ENCODE data around the gene GPHN. TPM values are rescaled to one million over a fixed set of nuclear protein-coding genes. Genes with fewer than 3 reads are reported as not detected.
"Not testable (repeated sequence)": the region's sequence is repeated elsewhere in the genome, so short reads cannot be mapped to it uniquely, and the experiment has no call there.

GPHN gene
- total RNA-seq, 1 experiment from 2014 or later, result 4.1 TPM

GRCh38 chr14:66587753-66588152 lies 79.8 kb downstream of the GPHN start:
- H3K79me2 ChIP-seq (ENCODE audit: low read length); H3K4me1 ChIP-seq (ENCODE audit: low read length); H3K27me3 ChIP-seq (ENCODE audit: low read length); H3K9ac ChIP-seq (ENCODE audit: low read length); H2AFZ ChIP-seq (ENCODE audit: low read length); H3K4me2 ChIP-seq (ENCODE audit: low read depth, low read length, poor library complexity, severe bottlenecking); H4K20me1 ChIP-seq (ENCODE audit: insufficient read depth, low read depth, low read length); H3K9me2 ChIP-seq (replicated peaks; ENCODE audit: insufficient read depth, low read length); H3K36me3 ChIP-seq (ENCODE audit: insufficient read depth, low read length); H3K27ac ChIP-seq (ENCODE audit: low read length); H3K4me3 ChIP-seq (ENCODE audit: low read length); H3K9me3 ChIP-seq (ENCODE audit: low read length); DNase-seq: not testable (repeated sequence)

DNA sequence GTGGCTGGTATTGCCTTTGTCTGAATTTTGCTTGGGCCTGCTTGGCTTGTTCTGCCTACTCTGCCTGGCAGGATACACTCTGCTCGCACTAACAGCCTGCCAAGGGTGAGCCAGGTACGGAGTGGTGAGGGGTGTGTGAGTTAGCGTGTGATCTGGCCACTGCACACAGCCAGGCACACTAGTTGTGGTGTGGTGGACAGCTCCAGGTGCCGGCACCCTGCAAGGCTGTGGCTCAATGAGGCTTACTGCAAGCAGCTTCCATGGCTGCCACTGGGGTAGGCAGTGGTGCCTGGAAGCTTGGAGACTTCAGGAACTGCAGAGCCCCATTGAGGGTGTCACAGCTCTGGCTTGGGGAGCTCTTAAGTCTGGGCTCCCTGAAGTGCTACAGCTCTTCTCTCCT lies 87.4 kb downstream of the GPHN start:
- H3K27ac ChIP-seq (ENCODE audit: low read length), result no peak overlapping the region
- H3K4me3 ChIP-seq (ENCODE audit: low read length), result no peak overlapping the region
- no peaks in the 10 kb centered on the region for H3K4me1 ChIP-seq (ENCODE audit: low read length)
- H3K9ac ChIP-seq (ENCODE audit: low read length), result no peak overlapping the region
- no peaks in the 10 kb centered on the region for H3K36me3 ChIP-seq (ENCODE audit: insufficient read depth, low read length)
- no peak overlapping the region for H2AFZ ChIP-seq (ENCODE audit: low read length)
- no peaks in the 10 kb centered on the region for H4K20me1 ChIP-seq (ENCODE audit: insufficient read depth, low read depth, low read length)
- no peaks in the 10 kb centered on the region for H3K27me3 ChIP-seq (ENCODE audit: low read length)
- no peaks in the 10 kb centered on the region for H3K79me2 ChIP-seq (ENCODE audit: low read length)
- no peaks in the 10 kb centered on the region for H3K9me3 ChIP-seq (ENCODE audit: low read length)
- no peaks in the 10 kb centered on the region for H3K9me2 ChIP-seq (replicated peaks; ENCODE audit: insufficient read depth, low read length)
- no peak overlapping the region for H3K4me2 ChIP-seq (ENCODE audit: low read depth, low read length, poor library complexity, severe bottlenecking)
- no peak for DNase-seq

DNA sequence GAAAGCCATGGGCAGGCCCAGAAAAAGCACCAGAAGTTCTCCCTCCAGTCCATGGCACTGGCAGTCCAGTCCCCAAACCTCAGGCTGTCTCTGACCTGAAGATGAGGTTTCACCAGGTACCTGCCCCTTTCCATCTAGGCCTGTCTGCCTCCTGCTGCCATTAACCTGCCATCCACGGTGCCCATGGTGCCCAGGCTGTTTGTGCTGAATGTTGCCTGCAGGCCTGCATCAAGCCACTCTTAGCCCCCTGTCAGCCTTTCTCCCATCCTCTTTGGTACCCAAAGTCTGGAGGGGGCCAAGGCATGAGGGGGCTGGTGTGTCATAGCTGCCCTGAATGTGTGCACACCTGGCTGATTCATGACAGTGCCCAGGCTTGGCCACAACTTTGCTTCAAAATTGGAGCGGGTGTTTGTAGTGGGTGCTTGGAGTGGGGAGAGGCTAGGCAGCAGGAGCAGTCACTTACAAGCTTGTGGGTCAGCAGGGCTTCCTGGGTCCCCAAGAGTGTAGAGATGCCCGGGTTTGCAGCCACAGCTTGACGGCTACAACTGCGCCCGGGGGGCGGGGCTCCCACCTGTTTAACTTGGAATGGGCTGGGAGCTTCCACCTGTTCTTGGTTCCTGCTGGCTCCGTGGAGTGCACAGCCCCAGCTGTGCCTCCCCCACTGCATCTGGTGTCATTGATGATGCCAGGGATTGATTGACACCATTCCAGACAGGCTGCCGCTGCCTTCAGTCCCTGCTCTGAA lies 88.5 kb downstream of the GPHN start:
- no peaks in the 10 kb centered on the region for H3K9me2 ChIP-seq (replicated peaks; ENCODE audit: insufficient read depth, low read length)
- H3K4me1 ChIP-seq (ENCODE audit: low read length), result no peaks in the 10 kb centered on the region
- no peak overlapping the region for H3K9ac ChIP-seq (ENCODE audit: low read length)
- H3K4me2 ChIP-seq (ENCODE audit: low read depth, low read length, poor library complexity, severe bottlenecking), result no peak overlapping the region
- no peak for DNase-seq
- no peak overlapping the region for H3K27ac ChIP-seq (ENCODE audit: low read length)
- H2AFZ ChIP-seq (ENCODE audit: low read length), result no peak overlapping the region
- H3K4me3 ChIP-seq (ENCODE audit: low read length), result no peak overlapping the region
- H3K36me3 ChIP-seq (ENCODE audit: insufficient read depth, low read length), result no peaks in the 10 kb centered on the region
- no peaks in the 10 kb centered on the region for H3K79me2 ChIP-seq (ENCODE audit: low read length)
- H4K20me1 ChIP-seq (ENCODE audit: insufficient read depth, low read depth, low read length), result no peaks in the 10 kb centered on the region
- no peaks in the 10 kb centered on the region for H3K9me3 ChIP-seq (ENCODE audit: low read length)
- no peaks in the 10 kb centered on the region for H3K27me3 ChIP-seq (ENCODE audit: low read length)

- H3K79me2 ChIP-seq (ENCODE audit: low read length), result no peaks in the 10 kb centered on the region
Observed at GRCh38 chr14:66600416-66600815, 92.5 kb downstream of the GPHN start.

GRCh38 chr14:66601932-66602578 lies 94.1 kb downstream of the GPHN start:
- H3K9me3 ChIP-seq (ENCODE audit: low read length), result no peaks in the 10 kb centered on the region
- DNase-seq, result peak; percentile 0
- H3K4me3 ChIP-seq (ENCODE audit: low read length), result no peak overlapping the region
- no peak overlapping the region for H3K27ac ChIP-seq (ENCODE audit: low read length)
- no peak overlapping the region for H3K9ac ChIP-seq (ENCODE audit: low read length)
- no peaks in the 10 kb centered on the region for H3K4me1 ChIP-seq (ENCODE audit: low read length)
- H3K36me3 ChIP-seq (ENCODE audit: insufficient read depth, low read length), result no peaks in the 10 kb centered on the region
- H2AFZ ChIP-seq (ENCODE audit: low read length), result no peak overlapping the region
- no peaks in the 10 kb centered on the region for H3K27me3 ChIP-seq (ENCODE audit: low read length)
- no peaks in the 10 kb centered on the region for H3K9me2 ChIP-seq (replicated peaks; ENCODE audit: insufficient read depth, low read length)
- no peaks in the 10 kb centered on the region for H3K79me2 ChIP-seq (ENCODE audit: low read length)
- no peak overlapping the region for H3K4me2 ChIP-seq (ENCODE audit: low read depth, low read length, poor library complexity, severe bottlenecking)
- no peaks in the 10 kb centered on the region for H4K20me1 ChIP-seq (ENCODE audit: insufficient read depth, low read depth, low read length)

More at GRCh38 chr14:66600416-66600815, 92.5 kb downstream of the GPHN start:
- DNase-seq, result peak; percentile 4
- Histone ChIP-seq H3K9ac (ENCODE audit: low read length) (no peak overlapping the region), H4K20me1 (ENCODE audit: insufficient read depth, low read depth, low read length) (no peaks in the 10 kb centered on the region), H3K4me2 (ENCODE audit: low read depth, low read length, poor library complexity, severe bottlenecking) (no peak overlapping the region), H2AFZ (ENCODE audit: low read length) (no peak overlapping the region), H3K4me3 (ENCODE audit: low read length) (no peak overlapping the region), H3K9me3 (ENCODE audit: low read length) (no peaks in the 10 kb centered on the region), H3K4me1 (ENCODE audit: low read length) (no peaks in the 10 kb centered on the region), H3K36me3 (ENCODE audit: insufficient read depth, low read length) (no peaks in the 10 kb centered on the region), H3K27ac (ENCODE audit: low read length) (no peak overlapping the region), H3K27me3 (ENCODE audit: low read length) (no peaks in the 10 kb centered on the region), H3K9me2 (replicated peaks; ENCODE audit: insufficient read depth, low read length) (no peaks in the 10 kb centered on the region)

GRCh38 chr14:66603945-66604344 lies 96.0 kb downstream of the GPHN start:
- H3K9ac ChIP-seq (ENCODE audit: low read length), result no peak overlapping the region
- no peaks in the 10 kb centered on the region for H3K9me3 ChIP-seq (ENCODE audit: low read length)
- H3K4me1 ChIP-seq (ENCODE audit: low read length), result no peaks in the 10 kb centered on the region
- no peak overlapping the region for H3K4me3 ChIP-seq (ENCODE audit: low read length)
- H3K27ac ChIP-seq (ENCODE audit: low read length), result no peak overlapping the region
- H3K27me3 ChIP-seq (ENCODE audit: low read length), result no peaks in the 10 kb centered on the region
- DNase-seq, result peak; percentile 39
- H3K4me2 ChIP-seq (ENCODE audit: low read depth, low read length, poor library complexity, severe bottlenecking), result no peak overlapping the region
- no peak overlapping the region for H2AFZ ChIP-seq (ENCODE audit: low read length)
- H3K79me2 ChIP-seq (ENCODE audit: low read length), result no peaks in the 10 kb centered on the region
- no peaks in the 10 kb centered on the region for H4K20me1 ChIP-seq (ENCODE audit: insufficient read depth, low read depth, low read length)
- no peaks in the 10 kb centered on the region for H3K36me3 ChIP-seq (ENCODE audit: insufficient read depth, low read length)
- H3K9me2 ChIP-seq (replicated peaks; ENCODE audit: insufficient read depth, low read length), result no peaks in the 10 kb centered on the region

DNA sequence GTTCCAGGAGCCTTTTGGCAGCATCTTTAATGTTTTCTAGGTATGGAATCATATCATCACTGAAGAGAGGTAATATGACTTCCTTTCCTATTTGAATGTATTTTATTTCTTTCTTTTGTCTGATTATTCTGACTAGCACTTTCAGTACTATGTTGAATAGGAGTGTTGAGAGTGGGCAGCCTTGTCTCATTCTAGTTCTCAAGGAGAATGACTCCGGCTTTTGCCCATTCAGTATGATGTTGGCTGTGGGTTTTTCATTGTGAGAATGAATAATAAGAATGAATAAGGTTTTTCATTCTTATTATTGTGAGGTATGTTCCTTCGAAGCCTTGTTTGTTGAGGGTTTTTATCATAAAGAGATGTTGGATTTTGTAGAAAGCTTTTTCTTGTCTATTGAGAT lies 98.9 kb downstream of the GPHN start:
- Histone ChIP-seq H3K36me3 (ENCODE audit: insufficient read depth, low read length) (no peaks in the 10 kb centered on the region), H3K4me2 (ENCODE audit: low read depth, low read length, poor library complexity, severe bottlenecking) (no peak overlapping the region), H3K4me3 (ENCODE audit: low read length) (no peak overlapping the region), H3K79me2 (ENCODE audit: low read length) (no peaks in the 10 kb centered on the region), H3K27ac (ENCODE audit: low read length) (no peak overlapping the region), H3K9me2 (replicated peaks; ENCODE audit: insufficient read depth, low read length) (no peaks in the 10 kb centered on the region), H3K27me3 (ENCODE audit: low read length) (no peaks in the 10 kb centered on the region), H3K9ac (ENCODE audit: low read length) (no peak overlapping the region), H2AFZ (ENCODE audit: low read length) (no peak overlapping the region), H4K20me1 (ENCODE audit: insufficient read depth, low read depth, low read length) (no peaks in the 10 kb centered on the region), H3K4me1 (ENCODE audit: low read length) (no peaks in the 10 kb centered on the region), H3K9me3 (ENCODE audit: low read length) (no peaks in the 10 kb centered on the region)
- DNase-seq, result peak; percentile 16

DNA sequence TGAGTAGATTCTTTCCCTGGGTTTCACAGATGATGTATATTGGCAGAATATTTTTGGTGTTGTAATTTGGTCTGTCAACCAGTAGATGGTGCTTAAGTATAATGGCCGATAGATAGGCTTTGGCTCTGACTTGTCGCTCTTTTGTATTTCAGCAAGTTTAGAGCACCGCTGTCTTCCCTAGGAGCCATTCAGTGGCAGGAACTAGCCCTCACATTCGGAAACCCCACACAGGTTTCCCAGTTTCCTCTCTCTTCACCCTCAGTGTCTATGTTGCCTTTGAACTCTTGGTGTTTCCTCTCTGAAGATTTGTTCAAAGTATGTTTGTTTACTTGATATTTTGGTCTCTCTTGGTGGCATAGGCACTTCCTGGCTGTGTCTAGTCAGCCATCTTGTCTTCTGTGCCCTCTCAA lies 102.2 kb downstream of the GPHN start:
- Histone ChIP-seq H3K36me3 (ENCODE audit: insufficient read depth, low read length) (no peaks in the 10 kb centered on the region), H3K9me2 (replicated peaks; ENCODE audit: insufficient read depth, low read length) (no peaks in the 10 kb centered on the region), H3K27me3 (ENCODE audit: low read length) (no peaks in the 10 kb centered on the region), H4K20me1 (ENCODE audit: insufficient read depth, low read depth, low read length) (no peaks in the 10 kb centered on the region), H3K4me3 (ENCODE audit: low read length) (no peak overlapping the region), H3K27ac (ENCODE audit: low read length) (no peak overlapping the region), H3K4me2 (ENCODE audit: low read depth, low read length, poor library complexity, severe bottlenecking) (no peak overlapping the region), H3K9me3 (ENCODE audit: low read length) (no peaks in the 10 kb centered on the region), H3K79me2 (ENCODE audit: low read length) (no peaks in the 10 kb centered on the region), H3K4me1 (ENCODE audit: low read length) (no peaks in the 10 kb centered on the region), H2AFZ (ENCODE audit: low read length) (peak overlapping the region; percentile 45), H3K9ac (ENCODE audit: low read length) (no peak overlapping the region)
- DNase-seq, result peak; percentile 84
